Measurements from ENCODE around the gene GIPR.
"Not testable (repeated sequence)": the region's sequence is repeated elsewhere in the genome, so short reads cannot be mapped to it uniquely, and the experiment has no call there.

GIPR gene

GRCh38 chr19:45693106-45693788 is 25.2 kb downstream of the GIPR start:
- no peak for DNase-seq

- DNase-seq: no peak
Measured at GRCh38 chr19:45701676-45702075, 33.7 kb downstream of the GIPR start.

DNA sequence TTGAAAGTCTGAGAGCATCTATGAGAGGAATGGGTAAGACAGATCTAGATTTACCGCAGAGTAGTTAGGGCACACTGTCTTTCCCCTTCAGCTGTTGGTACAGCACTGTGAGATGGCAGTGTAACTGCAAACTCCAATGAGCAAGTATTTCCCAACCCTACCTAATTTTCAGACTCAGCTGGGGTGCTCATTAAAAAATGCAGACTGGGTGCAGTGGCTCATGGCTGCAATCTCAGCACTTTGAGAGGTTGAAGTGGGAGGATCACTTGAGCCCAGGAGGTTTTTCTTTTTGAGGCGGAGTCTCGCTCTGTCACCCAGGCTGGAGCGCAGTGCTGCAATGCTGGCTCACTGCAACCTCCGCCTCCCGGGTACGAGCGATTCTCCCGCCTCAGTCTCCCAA is 37.1 kb downstream of the GIPR start:
- no peak for DNase-seq

DNA sequence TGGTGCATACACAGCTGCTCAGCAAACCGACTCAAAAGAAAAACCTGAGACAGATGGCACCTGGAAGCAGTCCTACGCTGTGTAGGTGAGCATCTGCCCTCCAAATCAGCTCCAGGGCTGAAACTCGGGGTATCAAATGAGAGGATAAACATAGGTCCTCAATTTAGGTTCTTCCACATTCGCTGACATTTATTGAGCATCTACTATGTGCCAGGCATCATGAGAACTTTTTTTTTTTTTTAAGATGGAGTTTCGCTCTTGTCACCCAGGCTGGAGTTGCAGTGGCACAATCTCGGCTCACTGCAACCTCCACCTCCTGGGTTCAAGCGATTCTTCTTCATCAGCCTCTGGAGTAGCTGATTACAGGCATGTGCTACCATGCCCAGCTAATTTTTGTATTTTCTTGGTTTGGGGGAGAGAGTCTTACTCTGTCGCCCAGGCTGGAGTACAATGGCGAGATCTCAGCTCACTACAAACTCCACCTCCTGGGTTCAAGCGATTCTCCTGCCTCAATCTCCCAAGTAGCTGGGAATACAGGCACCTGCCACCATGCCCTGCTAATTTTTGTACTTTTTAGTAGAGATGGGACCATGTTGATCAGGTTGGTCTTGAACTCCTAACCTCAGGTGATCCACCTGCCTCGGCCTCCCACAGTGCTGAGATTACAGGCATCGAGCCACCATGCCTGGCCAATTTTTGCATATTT is 37.8 kb downstream of the GIPR start:
- no peak for DNase-seq

GRCh38 chr19:45710356-45711130 is 42.5 kb downstream of the GIPR start:
- DNase-seq: no peak

- DNase-seq: no peak
Measured at GRCh38 chr19:45711851-45712698, 44.1 kb downstream of the GIPR start.

DNA sequence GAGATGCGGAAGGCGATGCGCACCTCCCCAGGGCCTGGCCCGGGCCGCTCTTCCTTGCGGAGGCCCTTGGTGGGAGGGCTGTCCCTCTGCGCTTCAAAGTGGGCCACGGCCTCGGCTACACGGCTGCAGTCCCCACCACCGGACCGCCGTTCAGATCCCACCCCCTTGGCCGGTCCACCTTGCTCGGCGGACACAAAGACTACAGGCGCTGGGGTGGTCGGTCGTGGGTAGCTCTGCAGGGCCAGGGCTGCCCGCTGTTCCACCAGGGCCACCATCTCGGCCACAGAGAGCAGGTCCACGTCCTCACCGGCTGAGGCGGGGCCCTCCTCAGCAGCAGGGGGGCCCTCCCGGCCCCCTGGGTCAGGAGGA is 44.7 kb downstream of the GIPR start:
- no peak for DNase-seq

- no peak for DNase-seq
Measured at GRCh38 chr19:45713141-45713540, 45.1 kb downstream of the GIPR start.

DNA sequence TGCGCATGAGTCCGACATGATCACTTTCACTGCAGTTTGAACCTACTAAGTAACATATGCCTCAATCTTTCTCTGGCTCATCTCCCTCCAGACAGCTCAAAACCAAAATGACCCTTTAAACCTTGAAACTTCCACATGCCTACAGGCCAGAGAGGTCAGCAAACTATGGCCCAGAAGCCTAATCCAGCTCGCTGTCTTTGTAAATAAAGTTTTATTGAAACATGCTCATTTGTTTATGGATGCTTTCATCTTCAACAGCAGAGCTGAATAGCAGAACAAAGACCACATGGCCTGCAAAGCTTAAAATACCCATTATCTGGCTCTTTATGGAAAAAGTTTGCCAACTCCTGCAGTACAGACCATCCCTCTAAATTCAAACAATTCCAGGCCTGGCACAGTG is 47.1 kb downstream of the GIPR start:
- DNase-seq: no peak

DNA sequence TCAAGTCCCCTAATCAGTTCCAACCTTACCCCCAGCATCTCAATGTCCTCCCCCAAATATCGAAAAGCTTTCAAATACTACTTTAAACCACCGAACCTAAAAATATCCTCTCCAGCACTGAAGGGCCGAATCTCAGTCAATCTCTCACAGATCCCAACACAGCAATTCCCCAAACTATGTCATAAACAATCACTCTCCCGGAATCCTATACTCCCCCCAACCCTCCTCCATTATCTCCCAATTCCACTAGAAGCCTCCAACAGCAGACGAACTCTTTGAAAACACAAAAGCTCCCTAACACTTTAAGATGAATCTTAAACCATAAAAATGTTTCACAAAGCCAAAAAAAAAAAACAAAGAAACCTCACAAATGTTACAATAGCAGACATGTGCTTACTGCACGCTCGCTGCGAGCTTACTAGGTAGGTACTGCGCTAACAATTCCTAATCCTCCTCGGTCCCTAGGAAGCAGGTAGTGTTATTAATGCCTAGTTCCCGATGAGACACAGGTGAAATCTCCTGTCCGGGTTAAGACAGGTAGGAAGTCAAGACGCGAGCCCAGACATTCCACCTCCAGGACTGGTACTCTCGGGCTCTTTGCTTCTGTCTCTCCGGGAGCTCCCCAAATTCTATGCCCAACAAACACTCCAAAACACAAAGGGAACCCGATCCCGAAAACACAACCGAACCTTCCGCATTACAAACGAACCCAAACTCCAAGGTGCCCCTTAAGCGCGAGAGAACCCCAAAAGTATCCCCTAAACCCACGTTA is 48.5 kb downstream of the GIPR start:
- DNase-seq: no peak

- peak; percentile 89 for DNase-seq
Measured at GRCh38 chr19:45717131-45717982, 49.3 kb downstream of the GIPR start.

GRCh38 chr19:45717983-45718650 is 50.1 kb downstream of the GIPR start:
- no peak for DNase-seq

- DNase-seq: not testable (repeated sequence)
Measured at GRCh38 chr19:45720065-45720464, 52.0 kb downstream of the GIPR start.

GRCh38 chr19:45728683-45729082 is 60.7 kb downstream of the GIPR start:
- DNase-seq: not testable (repeated sequence)

DNA sequence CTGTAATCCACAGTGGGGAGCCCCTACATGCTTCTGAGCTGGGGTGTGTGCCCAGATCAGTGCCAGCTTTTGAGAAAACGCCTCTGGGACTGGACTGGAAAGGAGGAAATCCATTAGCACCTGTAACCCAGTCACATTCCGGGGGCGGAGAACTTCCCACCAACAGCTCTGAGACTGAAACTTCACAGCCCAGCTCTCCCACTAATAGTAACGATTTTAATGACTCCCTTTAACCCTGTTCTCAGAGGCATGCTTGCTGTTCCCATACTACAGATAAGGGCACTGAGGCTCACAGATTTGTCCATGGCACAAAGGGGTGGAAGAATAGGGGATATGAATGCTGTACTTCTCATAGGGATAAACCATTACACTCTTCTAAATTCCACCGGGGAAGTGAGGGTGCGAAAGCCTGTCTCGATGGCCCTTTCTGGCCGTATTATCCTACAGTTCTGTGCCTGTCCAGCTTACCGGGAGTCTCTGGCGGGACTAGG is 61.8 kb downstream of the GIPR start:
- no peak for DNase-seq

GRCh38 chr19:45730368-45731288 is 62.6 kb downstream of the GIPR start, which contains the start of gene FBXO46:
Gene FBXO46 (minus strand): TSS chr19:45730896. CDS start chr19:45713495, 17,401 bp downstream.
- DNase-seq: peak; percentile 93

All from NCI-H1417 treated with DMSO at 0.1 percent for 48 hours (cell line).